Erythroblast (primary cell): ENCODE measurements around the gene NRG2.

Experiments
- GATA1 ChIP-seq: IDR thresholded peaks from 2 replicates; pipeline ENCODE4 v1.6.1; 2011; ENCODE audit warnings: low read depth, mild to moderate bottlenecking, control low read depth, low read length, moderate library complexity
- POLR2A ChIP-seq: IDR thresholded peaks from 2 replicates; pipeline ENCODE4 v1.6.1; 2011; ENCODE audit warnings: mild to moderate bottlenecking, low read length

- no peak for TF ChIP-seq POLR2A
- no peak for TF ChIP-seq GATA1
Measured at GRCh38 chr5:140041492-140042392, 1.4 kb downstream of the NRG2 start.
